ENCODE data around the gene APBB1. TPM values are rescaled to one million over a fixed set of nuclear protein-coding genes. Genes with fewer than 3 reads are reported as not detected.
A peak's percentile ranks its signal among the peaks of the same experiment; 100 is the strongest.

APBB1 gene
- total RNA-seq, result 34.5 to 42.5 TPM (median 36.4 TPM) in 3 replicates
- long read RNA-seq, transcript APBB1-201 (14 exons, 2,636 nt), result major isoform, 21 of 34 reads
- long read RNA-seq, partial matches to known transcripts, result 3 of 34 reads
- long read RNA-seq, other reads (novel, unspliced or antisense), result 4 of 34 reads

- H3K4me3 Mint-ChIP-seq (ENCODE audit: unreplicated experiment), result peak within 1 kb of the TSS; percentile 73
- peaks cover 6% of the 10 kb centered on the region for H3K4me1 Mint-ChIP-seq (ENCODE audit: low read depth)
- TF ChIP-seq CTCF (IDR thresholded peaks at IDR 0.05), result peak; percentile 59
Observed at GRCh38 chr11:6419009-6419631, at the start of gene APBB1. Gene APBB1 (minus strand): TSS chr11:6419094. CDS start chr11:6411347, 7,747 bp downstream.

GRCh38 chr11:6459099-6459450 lies 40.2 kb upstream of the APBB1 start:
- Mint-ChIP-seq H3K27ac (ENCODE audit: unreplicated experiment) (no peak overlapping the region), H3K4me3 (ENCODE audit: unreplicated experiment) (no peak overlapping the region), H3K4me1 (ENCODE audit: low read depth) (no peaks in the 10 kb centered on the region), H3K9me3 (ENCODE audit: low read depth) (no peaks in the 10 kb centered on the region), H3K27me3 (ENCODE audit: low read depth) (no peaks in the 10 kb centered on the region), H3K36me3 (ENCODE audit: low read depth) (peaks cover 30% of the 10 kb centered on the region)
- DNase-seq (ENCODE audit: low spot score), result no peak
- no peak for TF ChIP-seq CTCF (IDR thresholded peaks at IDR 0.05)

More at GRCh38 chr11:6419009-6419631, at the start of gene APBB1:
- Mint-ChIP-seq H3K27ac (ENCODE audit: unreplicated experiment) (no peak within 1 kb of the TSS), H3K9me3 (ENCODE audit: low read depth) (no peaks in the 10 kb centered on the region), H3K36me3 (ENCODE audit: low read depth) (no peaks in the 10 kb centered on the region), H3K27me3 (ENCODE audit: low read depth) (peaks cover 5% of the 10 kb centered on the region)
- DNase-seq (ENCODE audit: low spot score), result no peak

- DNase-seq (ENCODE audit: low spot score), result no peak
- no peaks in the 10 kb centered on the region for H3K4me1 Mint-ChIP-seq (ENCODE audit: low read depth)
- H3K27ac Mint-ChIP-seq (ENCODE audit: unreplicated experiment), result no peak overlapping the region
- H3K4me3 Mint-ChIP-seq (ENCODE audit: unreplicated experiment), result no peak overlapping the region
- peaks cover 28% of the 10 kb centered on the region for H3K36me3 Mint-ChIP-seq (ENCODE audit: low read depth)
- no peak for TF ChIP-seq CTCF (IDR thresholded peaks at IDR 0.05)
- no peaks in the 10 kb centered on the region for H3K9me3 Mint-ChIP-seq (ENCODE audit: low read depth)
- no peaks in the 10 kb centered on the region for H3K27me3 Mint-ChIP-seq (ENCODE audit: low read depth)
Observed at GRCh38 chr11:6458352-6459098, 39.6 kb upstream of the APBB1 start.

GRCh38 chr11:6457581-6458320 lies 38.9 kb upstream of the APBB1 start:
- no peak for TF ChIP-seq CTCF (IDR thresholded peaks at IDR 0.05)
- H3K27me3 Mint-ChIP-seq (ENCODE audit: low read depth), result no peaks in the 10 kb centered on the region
- H3K4me3 Mint-ChIP-seq (ENCODE audit: unreplicated experiment), result no peak overlapping the region
- peaks cover 28% of the 10 kb centered on the region for H3K36me3 Mint-ChIP-seq (ENCODE audit: low read depth)
- no peaks in the 10 kb centered on the region for H3K9me3 Mint-ChIP-seq (ENCODE audit: low read depth)
- H3K27ac Mint-ChIP-seq (ENCODE audit: unreplicated experiment), result no peak overlapping the region
- H3K4me1 Mint-ChIP-seq (ENCODE audit: low read depth), result peaks cover 5% of the 10 kb centered on the region
- no peak for DNase-seq (ENCODE audit: low spot score)

Data from chondrocyte (in vitro differentiated cells).